AG20443 (cell line): ENCODE data around the gene GOT2.
A peak's percentile ranks its signal among the peaks of the same experiment; 100 is the strongest.
"Not testable (repeated sequence)": the region's sequence is repeated elsewhere in the genome, so short reads cannot be mapped to it uniquely, and the experiment has no call there.

Experiments
- DNase-seq: peaks from one replicate; pipeline ENCODE4 v3.0.0; 2012; ENCODE audit warnings: low spot score, mixed read lengths

GOT2 gene

GRCh38 chr16:58733671-58734458 lies at the start of gene GOT2:
TSS of gene GOT2 (minus strand) at chr16:58734316. CDS start at chr16:58734228, 88 bp downstream.
- peak; percentile 96 for DNase-seq

GRCh38 chr16:58779291-58779690 lies 45.2 kb upstream of the GOT2 start:
- DNase-seq: not testable (repeated sequence)

GRCh38 chr16:58773870-58774269 lies 39.8 kb upstream of the GOT2 start:
- DNase-seq: no peak

- DNase-seq: no peak
Observed at GRCh38 chr16:58768145-58768544, 34.0 kb upstream of the GOT2 start.

GRCh38 chr16:58767581-58767980 lies 33.5 kb upstream of the GOT2 start:
- no peak for DNase-seq

GRCh38 chr16:58756650-58757332 lies 22.7 kb upstream of the GOT2 start:
- no peak for DNase-seq

- peak; percentile 83 for DNase-seq
Observed at GRCh38 chr16:58755989-58756649, 22.0 kb upstream of the GOT2 start.

GRCh38 chr16:58753711-58754134 lies 19.6 kb upstream of the GOT2 start:
- DNase-seq: no peak

GRCh38 chr16:58744497-58744896 lies 10.4 kb upstream of the GOT2 start:
- no peak for DNase-seq

- no peak for DNase-seq
Observed at GRCh38 chr16:58741976-58742375, 7.9 kb upstream of the GOT2 start.

GRCh38 chr16:58741166-58741565 lies 7.0 kb upstream of the GOT2 start:
- no peak for DNase-seq

- DNase-seq: no peak
Observed at GRCh38 chr16:58738672-58739296, 4.7 kb upstream of the GOT2 start.

- DNase-seq: not testable (repeated sequence)
Observed at GRCh38 chr16:58736341-58736740, 2.2 kb upstream of the GOT2 start.

GRCh38 chr16:58734459-58734787 lies 307 bp upstream of the GOT2 start:
- DNase-seq: no peak

GRCh38 chr16:58733248-58733670 lies 857 bp downstream of the GOT2 start:
- peak; percentile 34 for DNase-seq

GRCh38 chr16:58732545-58733247 lies 1.4 kb downstream of the GOT2 start:
- no peak for DNase-seq

GRCh38 chr16:58730724-58731370 lies 3.3 kb downstream of the GOT2 start:
- no peak for DNase-seq

GRCh38 chr16:58727796-58728568 lies 6.1 kb downstream of the GOT2 start:
- DNase-seq: no peak

- no peak for DNase-seq
Observed at GRCh38 chr16:58727028-58727781, 6.9 kb downstream of the GOT2 start.

- DNase-seq: no peak
Observed at GRCh38 chr16:58723109-58723508, 11.0 kb downstream of the GOT2 start.
